HUES6 (cell line): ENCODE measurements around the gene ST8SIA4.

Experiments
- H3K27ac ChIP-seq: 2 replicates; pipeline ENCODE4 v1.7.0; 2013; ENCODE audit warnings: low read depth, mild to moderate bottlenecking, low read length, inconsistent platforms
- H3K27me3 ChIP-seq: 2 replicates; pipeline ENCODE4 v1.6.1; 2013; ENCODE audit warnings: low read length; ENCODE audit not compliant: control insufficient read depth, insufficient read depth
- H3K36me3 ChIP-seq: 2 replicates; pipeline ENCODE4 v1.6.1; 2013; ENCODE audit warnings: low read length; ENCODE audit not compliant: control insufficient read depth, insufficient read depth
- H3K4me1 ChIP-seq: 2 replicates; pipeline ENCODE4 v1.6.1; 2013; ENCODE audit warnings: low read length; ENCODE audit not compliant: control insufficient read depth, insufficient read depth
- H3K4me3 ChIP-seq: 2 replicates; pipeline ENCODE4 v1.5.1; 2013; ENCODE audit warnings: low read depth, low read length
- H3K9ac ChIP-seq: one replicate; pipeline ENCODE4 v1.6.1; 2013; ENCODE audit warnings: mild to moderate bottlenecking, low read length
- H3K9me3 ChIP-seq: 2 replicates; pipeline ENCODE4 v1.6.1; 2013; ENCODE audit warnings: low read depth, low read length; ENCODE audit not compliant: control insufficient read depth, insufficient read depth

Gene ST8SIA4

GRCh38 chr5:100900142-100900795, 2.8 kb downstream of the ST8SIA4 start:
- H3K36me3 ChIP-seq = no peaks in the 10 kb centered on the region
- peak overlapping the region; percentile 78 for H3K4me3 ChIP-seq
- H3K27ac ChIP-seq = no peak overlapping the region
- peaks cover 55% of the 10 kb centered on the region for H3K27me3 ChIP-seq
- no peaks in the 10 kb centered on the region for H3K9me3 ChIP-seq
- H3K9ac ChIP-seq = peak overlapping the region; percentile 59
- H3K4me1 ChIP-seq = peaks cover 26% of the 10 kb centered on the region

GRCh38 chr5:100899675-100900074, 3.4 kb downstream of the ST8SIA4 start:
- Histone ChIP-seq H3K36me3 (no peaks in the 10 kb centered on the region), H3K4me3 (peak overlapping the region; percentile 78)

GRCh38 chr5:100898504-100899346, 4.4 kb downstream of the ST8SIA4 start:
- peaks cover 40% of the 10 kb centered on the region for H3K27me3 ChIP-seq
- peaks cover 19% of the 10 kb centered on the region for H3K4me1 ChIP-seq

More at GRCh38 chr5:100899675-100900074, 3.4 kb downstream of the ST8SIA4 start:
- Histone ChIP-seq H3K4me1 (peaks cover 26% of the 10 kb centered on the region), H3K9me3 (no peaks in the 10 kb centered on the region), H3K27me3 (peaks cover 49% of the 10 kb centered on the region), H3K27ac (no peak overlapping the region), H3K9ac (no peak overlapping the region)

GRCh38 chr5:100896054-100896453, 7.0 kb downstream of the ST8SIA4 start:
- H3K9me3 ChIP-seq = no peaks in the 10 kb centered on the region
- peaks cover 13% of the 10 kb centered on the region; the same call in 1 of the 2 replicates for H3K27me3 ChIP-seq
- H3K4me3 ChIP-seq = no peak overlapping the region
- H3K9ac ChIP-seq = no peak overlapping the region
- H3K27ac ChIP-seq = no peak overlapping the region
- no peaks in the 10 kb centered on the region for H3K36me3 ChIP-seq
- H3K4me1 ChIP-seq = peaks cover 2% of the 10 kb centered on the region; the same call in 1 of the 2 replicates

More at GRCh38 chr5:100898504-100899346, 4.4 kb downstream of the ST8SIA4 start:
- no peak overlapping the region for H3K27ac ChIP-seq
- H3K36me3 ChIP-seq = no peaks in the 10 kb centered on the region
- no peaks in the 10 kb centered on the region for H3K9me3 ChIP-seq
- no peak overlapping the region for H3K4me3 ChIP-seq
- no peak overlapping the region for H3K9ac ChIP-seq

- Histone ChIP-seq H3K27ac (no peak overlapping the region), H3K4me1 (no peaks in the 10 kb centered on the region), H3K9ac (no peak overlapping the region), H3K27me3 (no peaks in the 10 kb centered on the region), H3K9me3 (no peaks in the 10 kb centered on the region), H3K4me3 (no peak overlapping the region), H3K36me3 (no peaks in the 10 kb centered on the region)
These were observed 12.5 kb downstream of the ST8SIA4 start for GRCh38 chr5:100890461-100891008.

GRCh38 chr5:100889896-100890295, 13.2 kb downstream of the ST8SIA4 start:
- H3K27ac ChIP-seq = no peak overlapping the region
- no peak overlapping the region for H3K4me3 ChIP-seq
- H3K36me3 ChIP-seq = no peaks in the 10 kb centered on the region
- H3K9me3 ChIP-seq = no peaks in the 10 kb centered on the region
- no peaks in the 10 kb centered on the region for H3K27me3 ChIP-seq
- no peak overlapping the region for H3K9ac ChIP-seq
- H3K4me1 ChIP-seq = no peaks in the 10 kb centered on the region

GRCh38 chr5:100889165-100889743, 13.8 kb downstream of the ST8SIA4 start:
- Histone ChIP-seq H3K4me3 (no peak overlapping the region), H3K9ac (no peak overlapping the region), H3K27ac (no peak overlapping the region), H3K9me3 (no peaks in the 10 kb centered on the region), H3K4me1 (no peaks in the 10 kb centered on the region), H3K27me3 (no peaks in the 10 kb centered on the region), H3K36me3 (no peaks in the 10 kb centered on the region)

GRCh38 chr5:100877274-100877673, 25.8 kb downstream of the ST8SIA4 start:
- no peaks in the 10 kb centered on the region for H3K36me3 ChIP-seq
- no peaks in the 10 kb centered on the region for H3K27me3 ChIP-seq
- no peak overlapping the region for H3K9ac ChIP-seq
- H3K9me3 ChIP-seq = no peaks in the 10 kb centered on the region
- no peak overlapping the region for H3K4me3 ChIP-seq
- H3K27ac ChIP-seq = no peak overlapping the region
- no peaks in the 10 kb centered on the region for H3K4me1 ChIP-seq

- Histone ChIP-seq H3K27ac (no peak overlapping the region), H3K27me3 (no peaks in the 10 kb centered on the region), H3K4me1 (no peaks in the 10 kb centered on the region), H3K9me3 (no peaks in the 10 kb centered on the region), H3K9ac (no peak overlapping the region), H3K4me3 (no peak overlapping the region), H3K36me3 (no peaks in the 10 kb centered on the region)
These were observed 30.5 kb downstream of the ST8SIA4 start for GRCh38 chr5:100872408-100873190.

- H3K9me3 ChIP-seq = no peaks in the 10 kb centered on the region
- no peak overlapping the region for H3K27ac ChIP-seq
- no peaks in the 10 kb centered on the region for H3K4me1 ChIP-seq
- no peak overlapping the region for H3K4me3 ChIP-seq
- no peaks in the 10 kb centered on the region for H3K27me3 ChIP-seq
- H3K36me3 ChIP-seq = no peaks in the 10 kb centered on the region
- no peak overlapping the region for H3K9ac ChIP-seq
These were observed 36.0 kb downstream of the ST8SIA4 start for GRCh38 chr5:100867039-100867562.
